ENCODE measurements around the gene THSD7A.

Gene THSD7A, protein sequence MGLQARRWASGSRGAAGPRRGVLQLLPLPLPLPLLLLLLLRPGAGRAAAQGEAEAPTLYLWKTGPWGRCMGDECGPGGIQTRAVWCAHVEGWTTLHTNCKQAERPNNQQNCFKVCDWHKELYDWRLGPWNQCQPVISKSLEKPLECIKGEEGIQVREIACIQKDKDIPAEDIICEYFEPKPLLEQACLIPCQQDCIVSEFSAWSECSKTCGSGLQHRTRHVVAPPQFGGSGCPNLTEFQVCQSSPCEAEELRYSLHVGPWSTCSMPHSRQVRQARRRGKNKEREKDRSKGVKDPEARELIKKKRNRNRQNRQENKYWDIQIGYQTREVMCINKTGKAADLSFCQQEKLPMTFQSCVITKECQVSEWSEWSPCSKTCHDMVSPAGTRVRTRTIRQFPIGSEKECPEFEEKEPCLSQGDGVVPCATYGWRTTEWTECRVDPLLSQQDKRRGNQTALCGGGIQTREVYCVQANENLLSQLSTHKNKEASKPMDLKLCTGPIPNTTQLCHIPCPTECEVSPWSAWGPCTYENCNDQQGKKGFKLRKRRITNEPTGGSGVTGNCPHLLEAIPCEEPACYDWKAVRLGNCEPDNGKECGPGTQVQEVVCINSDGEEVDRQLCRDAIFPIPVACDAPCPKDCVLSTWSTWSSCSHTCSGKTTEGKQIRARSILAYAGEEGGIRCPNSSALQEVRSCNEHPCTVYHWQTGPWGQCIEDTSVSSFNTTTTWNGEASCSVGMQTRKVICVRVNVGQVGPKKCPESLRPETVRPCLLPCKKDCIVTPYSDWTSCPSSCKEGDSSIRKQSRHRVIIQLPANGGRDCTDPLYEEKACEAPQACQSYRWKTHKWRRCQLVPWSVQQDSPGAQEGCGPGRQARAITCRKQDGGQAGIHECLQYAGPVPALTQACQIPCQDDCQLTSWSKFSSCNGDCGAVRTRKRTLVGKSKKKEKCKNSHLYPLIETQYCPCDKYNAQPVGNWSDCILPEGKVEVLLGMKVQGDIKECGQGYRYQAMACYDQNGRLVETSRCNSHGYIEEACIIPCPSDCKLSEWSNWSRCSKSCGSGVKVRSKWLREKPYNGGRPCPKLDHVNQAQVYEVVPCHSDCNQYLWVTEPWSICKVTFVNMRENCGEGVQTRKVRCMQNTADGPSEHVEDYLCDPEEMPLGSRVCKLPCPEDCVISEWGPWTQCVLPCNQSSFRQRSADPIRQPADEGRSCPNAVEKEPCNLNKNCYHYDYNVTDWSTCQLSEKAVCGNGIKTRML (N-terminal part only)

DNA sequence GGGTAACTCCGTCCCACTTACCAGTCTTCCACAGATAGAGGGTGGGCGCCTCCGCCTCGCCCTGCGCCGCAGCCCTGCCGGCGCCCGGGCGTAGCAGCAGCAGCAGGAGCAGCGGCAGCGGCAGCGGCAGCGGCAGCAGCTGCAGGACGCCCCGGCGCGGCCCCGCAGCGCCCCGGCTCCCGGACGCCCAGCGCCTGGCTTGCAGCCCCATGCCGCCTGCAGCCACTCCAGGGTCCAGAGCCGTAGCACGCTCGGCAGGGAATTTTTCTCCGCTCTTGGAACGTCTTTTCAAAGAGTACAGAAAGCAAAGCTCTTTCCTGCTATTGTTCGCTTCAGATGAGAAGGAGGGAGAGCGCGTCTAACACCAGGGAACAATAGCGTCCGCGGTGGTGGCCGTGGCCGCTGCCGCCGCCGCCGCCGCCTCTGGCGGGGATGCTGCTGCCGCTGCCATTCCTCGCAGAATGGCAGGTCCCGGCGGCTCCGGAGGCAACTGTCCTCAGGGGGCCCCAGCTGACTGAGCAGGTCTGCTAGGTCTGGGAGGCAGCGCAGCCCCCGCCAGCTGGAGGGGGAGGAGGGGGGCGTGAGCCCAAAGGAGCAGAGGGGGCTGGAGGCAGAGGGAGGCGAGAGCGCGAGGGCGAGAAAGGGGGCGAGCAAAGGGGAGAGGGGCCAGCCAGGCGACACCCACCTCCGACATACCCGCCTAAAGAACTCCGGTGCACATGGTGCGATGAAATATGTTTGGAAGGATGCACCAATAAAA lies at the start of gene THSD7A:
Gene THSD7A, minus strand, starts transcription at position 463 of the 760 bp plus-strand sequence. Its CDS starts 252 bp downstream, at position 211.
- Histone ChIP-seq H3K9me3 (ENCODE audit: control insufficient read depth, low read length) (no peaks in the 10 kb centered on the region), H3K36me3 (ENCODE audit: control insufficient read depth, insufficient read depth, low read length, severe bottlenecking) (no peaks in the 10 kb centered on the region), H3K9ac (ENCODE audit: low read length) (peak within 1 kb of the TSS; percentile 47), H3K27me3 (replicated peaks; ENCODE audit: control insufficient read depth, insufficient read depth, low read length) (no peaks in the 10 kb centered on the region), H3K4me3 (ENCODE audit: low read length) (peak within 1 kb of the TSS; percentile 86), H3K4me1 (ENCODE audit: control insufficient read depth, insufficient read depth, low read length) (peaks cover 4% of the 10 kb centered on the region)
- DNase-seq (ENCODE audit: low read depth): peak; percentile 59

DNA sequence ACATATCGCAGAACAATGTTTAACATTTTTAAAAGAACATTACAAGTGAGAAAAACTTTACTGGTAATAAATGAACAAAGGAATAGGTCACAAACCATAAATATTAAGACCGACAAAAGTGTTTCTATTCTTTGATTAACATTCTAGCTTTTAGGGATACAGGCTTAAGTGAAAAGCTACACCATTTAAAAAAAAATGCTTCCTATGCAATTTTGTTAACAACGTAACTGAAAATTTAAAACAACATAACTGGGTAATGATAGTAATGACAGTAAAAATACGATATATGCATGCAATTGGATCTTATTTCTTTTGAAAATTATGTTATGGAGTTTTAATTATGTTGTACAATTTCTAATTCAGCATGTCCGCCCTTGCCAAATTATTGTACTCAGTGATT lies 49.7 kb upstream of the THSD7A start:
- DNase-seq (ENCODE audit: low read depth): no peak
- Histone ChIP-seq H3K9me3 (ENCODE audit: control insufficient read depth, low read length) (no peaks in the 10 kb centered on the region), H3K9ac (ENCODE audit: low read length) (no peak overlapping the region), H3K4me3 (ENCODE audit: low read length) (no peak overlapping the region), H3K36me3 (ENCODE audit: control insufficient read depth, insufficient read depth, low read length, severe bottlenecking) (no peaks in the 10 kb centered on the region), H3K4me1 (ENCODE audit: control insufficient read depth, insufficient read depth, low read length) (no peaks in the 10 kb centered on the region), H3K27me3 (replicated peaks; ENCODE audit: control insufficient read depth, insufficient read depth, low read length) (no peaks in the 10 kb centered on the region)

DNA sequence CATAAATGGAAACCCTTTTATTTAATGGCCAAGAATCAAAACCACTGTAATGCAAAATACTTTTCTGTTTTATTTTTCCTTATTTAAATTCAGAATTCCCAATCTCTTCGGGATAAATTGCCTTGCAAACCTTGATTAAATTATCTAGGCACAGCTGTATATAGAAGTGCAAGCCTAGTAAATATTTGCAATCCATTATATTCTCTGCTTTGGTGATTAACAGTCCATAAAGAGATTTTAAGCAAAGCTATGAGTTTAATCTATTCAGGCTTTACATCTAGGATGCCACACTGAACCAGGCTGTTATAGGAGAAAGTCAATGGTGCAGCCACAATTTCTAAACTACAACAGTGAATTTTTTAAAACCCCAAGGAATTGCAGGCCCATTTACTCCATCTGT lies 43.6 kb upstream of the THSD7A start:
- no peaks in the 10 kb centered on the region for H3K27me3 ChIP-seq (replicated peaks; ENCODE audit: control insufficient read depth, insufficient read depth, low read length)
- no peaks in the 10 kb centered on the region for H3K4me1 ChIP-seq (ENCODE audit: control insufficient read depth, insufficient read depth, low read length)
- no peaks in the 10 kb centered on the region for H3K36me3 ChIP-seq (ENCODE audit: control insufficient read depth, insufficient read depth, low read length, severe bottlenecking)
- no peak overlapping the region for H3K4me3 ChIP-seq (ENCODE audit: low read length)
- DNase-seq (ENCODE audit: low read depth): no peak
- no peaks in the 10 kb centered on the region for H3K9me3 ChIP-seq (ENCODE audit: control insufficient read depth, low read length)
- no peak overlapping the region for H3K9ac ChIP-seq (ENCODE audit: low read length)

DNA sequence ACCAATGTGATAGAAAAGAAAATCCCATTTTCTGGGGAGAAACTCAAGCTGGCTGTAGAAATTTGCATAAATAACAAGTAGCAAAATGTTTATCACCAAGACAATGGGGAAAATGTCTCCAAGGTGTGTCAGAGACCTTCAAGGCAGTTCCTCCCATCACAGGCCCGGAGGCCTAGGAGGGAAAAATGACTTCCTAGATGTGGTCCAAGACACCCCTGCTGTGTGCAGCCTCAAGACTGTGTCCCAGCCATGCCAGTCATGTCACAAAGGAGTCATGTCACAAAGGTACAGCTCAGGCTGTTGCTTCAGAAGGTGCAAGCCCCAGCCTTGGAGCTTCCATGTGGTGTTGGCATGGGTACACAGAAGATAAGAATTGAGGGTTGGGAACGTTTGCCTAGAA lies 33.7 kb upstream of the THSD7A start:
- H3K4me1 ChIP-seq (ENCODE audit: control insufficient read depth, insufficient read depth, low read length): no peaks in the 10 kb centered on the region
- no peak overlapping the region for H3K4me3 ChIP-seq (ENCODE audit: low read length)
- peaks cover 15% of the 10 kb centered on the region for H3K9me3 ChIP-seq (ENCODE audit: control insufficient read depth, low read length)
- H3K9ac ChIP-seq (ENCODE audit: low read length): no peak overlapping the region
- no peak for DNase-seq (ENCODE audit: low read depth)
- H3K36me3 ChIP-seq (ENCODE audit: control insufficient read depth, insufficient read depth, low read length, severe bottlenecking): no peaks in the 10 kb centered on the region
- no peaks in the 10 kb centered on the region for H3K27me3 ChIP-seq (replicated peaks; ENCODE audit: control insufficient read depth, insufficient read depth, low read length)

DNA sequence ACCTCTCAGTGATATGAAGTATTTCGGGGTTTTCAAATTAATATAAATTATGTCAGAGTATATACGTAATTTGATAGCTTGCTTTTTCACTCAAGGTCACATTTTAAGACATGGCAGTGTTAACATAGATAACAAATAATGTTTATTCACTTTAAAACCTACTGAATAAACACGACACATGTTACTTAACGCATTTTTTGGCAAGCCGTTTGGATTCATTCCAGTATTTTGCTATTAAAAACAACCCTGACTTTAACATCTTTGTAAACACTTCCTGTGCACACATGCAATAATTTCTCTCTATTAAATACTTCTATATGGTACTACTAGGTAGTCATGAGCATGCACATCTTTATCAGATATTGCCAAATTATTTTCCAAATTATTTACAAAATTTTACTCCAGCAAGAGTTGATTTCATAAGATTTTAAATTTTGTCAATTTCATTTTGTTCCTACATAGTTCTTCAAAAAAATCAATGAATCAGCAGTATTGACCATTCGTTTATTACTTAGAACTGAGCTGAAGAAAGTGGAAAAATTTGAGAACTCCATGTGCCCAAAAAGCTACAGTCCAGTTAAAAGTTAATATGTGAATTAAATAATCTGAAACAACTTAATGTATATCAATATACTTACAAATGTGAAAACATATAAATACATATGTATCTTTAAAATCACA lies 26.8 kb upstream of the THSD7A start:
- Histone ChIP-seq H3K36me3 (ENCODE audit: control insufficient read depth, insufficient read depth, low read length, severe bottlenecking) (no peaks in the 10 kb centered on the region), H3K9me3 (ENCODE audit: control insufficient read depth, low read length) (no peaks in the 10 kb centered on the region)

DNA sequence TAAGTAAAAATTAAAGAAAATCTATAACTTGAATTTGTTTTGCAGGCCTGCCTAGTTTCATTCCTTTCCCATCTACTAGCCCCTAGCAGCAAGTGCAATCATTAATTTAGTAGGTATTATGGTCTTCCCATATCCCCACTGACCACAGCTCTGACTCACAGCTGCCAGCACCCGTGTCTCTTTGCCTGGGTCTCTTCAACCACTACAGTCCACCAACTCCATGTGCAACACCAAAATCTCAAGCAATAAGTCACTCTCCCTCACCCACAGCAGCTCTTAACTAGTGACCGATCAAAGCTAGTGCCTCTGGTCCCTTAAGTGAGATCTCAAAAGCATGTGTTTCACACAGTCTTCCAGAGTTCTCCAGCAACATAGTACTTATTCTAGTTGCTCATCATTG lies 26.0 kb upstream of the THSD7A start:
- no peak overlapping the region for H3K4me3 ChIP-seq (ENCODE audit: low read length)
- no peaks in the 10 kb centered on the region for H3K27me3 ChIP-seq (replicated peaks; ENCODE audit: control insufficient read depth, insufficient read depth, low read length)

More for the DNA sequence above, 26.8 kb upstream of the THSD7A start:
- Histone ChIP-seq H3K4me1 (ENCODE audit: control insufficient read depth, insufficient read depth, low read length) (no peaks in the 10 kb centered on the region), H3K9ac (ENCODE audit: low read length) (no peak overlapping the region), H3K4me3 (ENCODE audit: low read length) (no peak overlapping the region), H3K27me3 (replicated peaks; ENCODE audit: control insufficient read depth, insufficient read depth, low read length) (no peaks in the 10 kb centered on the region)
- no peak for DNase-seq (ENCODE audit: low read depth)

DNA sequence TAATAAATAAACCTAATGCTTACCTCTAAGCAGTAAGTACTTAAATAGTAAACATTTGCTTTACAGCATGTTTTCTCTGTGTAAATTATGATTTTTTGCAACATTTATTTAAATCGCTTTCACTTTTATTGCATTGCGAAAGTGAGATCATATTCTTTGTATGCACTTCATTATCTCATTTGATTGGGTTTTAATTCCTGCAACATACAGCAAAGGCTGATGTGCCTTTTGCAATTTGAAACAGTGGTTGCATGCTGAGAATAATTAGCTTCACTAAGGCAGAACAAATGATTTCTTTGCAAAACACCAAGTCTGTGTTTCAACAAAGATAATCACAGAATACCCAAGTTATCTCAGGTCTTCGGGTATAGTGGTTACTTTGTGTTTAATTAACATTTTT lies 16.3 kb upstream of the THSD7A start:
- H3K9me3 ChIP-seq (ENCODE audit: control insufficient read depth, low read length): peaks cover 3% of the 10 kb centered on the region
- no peak overlapping the region for H3K4me3 ChIP-seq (ENCODE audit: low read length)
- peaks cover 26% of the 10 kb centered on the region for H3K4me1 ChIP-seq (ENCODE audit: control insufficient read depth, insufficient read depth, low read length)
- DNase-seq (ENCODE audit: low read depth): no peak
- no peaks in the 10 kb centered on the region for H3K27me3 ChIP-seq (replicated peaks; ENCODE audit: control insufficient read depth, insufficient read depth, low read length)
- no peaks in the 10 kb centered on the region for H3K36me3 ChIP-seq (ENCODE audit: control insufficient read depth, insufficient read depth, low read length, severe bottlenecking)
- no peak overlapping the region for H3K9ac ChIP-seq (ENCODE audit: low read length)

More for the DNA sequence above, 26.0 kb upstream of the THSD7A start:
- no peaks in the 10 kb centered on the region for H3K4me1 ChIP-seq (ENCODE audit: control insufficient read depth, insufficient read depth, low read length)
- no peaks in the 10 kb centered on the region for H3K9me3 ChIP-seq (ENCODE audit: control insufficient read depth, low read length)
- no peaks in the 10 kb centered on the region for H3K36me3 ChIP-seq (ENCODE audit: control insufficient read depth, insufficient read depth, low read length, severe bottlenecking)
- H3K9ac ChIP-seq (ENCODE audit: low read length): no peak overlapping the region
- DNase-seq (ENCODE audit: low read depth): no peak

DNA sequence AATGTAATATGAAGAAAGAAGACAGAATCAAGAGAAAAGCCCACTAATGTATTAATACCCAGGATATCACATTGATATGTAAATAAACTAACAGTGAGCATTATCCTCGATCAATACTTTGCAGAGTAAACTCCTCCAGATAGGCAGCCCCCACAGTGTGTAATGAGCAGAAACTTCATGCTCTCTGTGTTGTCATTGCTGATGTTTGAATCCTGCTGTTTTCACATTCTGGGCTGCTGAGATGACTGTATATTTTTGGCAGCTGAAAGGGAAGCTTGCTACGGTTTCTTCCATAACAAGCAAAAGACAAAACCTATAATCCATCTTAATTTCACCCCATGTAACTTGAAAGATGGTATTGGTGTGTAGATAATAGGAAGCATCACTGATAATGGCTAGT lies 15.3 kb upstream of the THSD7A start:
- DNase-seq (ENCODE audit: low read depth): no peak
- Histone ChIP-seq H3K4me3 (ENCODE audit: low read length) (peak overlapping the region; percentile 72), H3K36me3 (ENCODE audit: control insufficient read depth, insufficient read depth, low read length, severe bottlenecking) (no peaks in the 10 kb centered on the region), H3K9ac (ENCODE audit: low read length) (peak overlapping the region; percentile 37), H3K9me3 (ENCODE audit: control insufficient read depth, low read length) (peaks cover 3% of the 10 kb centered on the region), H3K4me1 (ENCODE audit: control insufficient read depth, insufficient read depth, low read length) (peaks cover 26% of the 10 kb centered on the region), H3K27me3 (replicated peaks; ENCODE audit: control insufficient read depth, insufficient read depth, low read length) (no peaks in the 10 kb centered on the region)

DNA sequence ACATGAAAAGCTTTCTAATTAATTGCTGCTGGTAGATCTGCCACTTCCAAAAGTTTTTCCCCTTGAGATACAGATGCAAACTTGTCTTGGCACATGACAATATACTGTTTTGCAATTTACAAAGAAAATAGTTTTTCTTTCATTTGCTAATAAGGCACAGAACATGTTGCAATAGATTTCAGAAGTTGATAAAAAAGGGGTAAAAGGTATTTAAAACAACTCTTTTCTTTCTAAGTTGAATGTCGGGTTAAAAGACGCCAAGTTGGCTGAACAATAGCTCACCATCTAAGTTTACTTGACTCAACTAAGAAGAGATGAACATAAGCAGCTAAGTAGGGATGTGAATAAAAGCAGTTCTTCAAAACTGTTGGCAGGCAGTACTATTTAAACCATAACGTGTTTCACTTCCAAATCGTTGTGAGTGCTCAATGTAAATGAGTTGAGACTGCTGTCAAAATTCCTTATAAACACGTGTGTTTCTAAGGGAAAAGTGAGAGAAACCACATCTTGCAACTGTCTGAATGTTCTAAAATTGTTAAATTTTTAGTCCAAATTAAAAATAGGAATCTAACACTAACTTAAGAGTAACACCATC lies 14.5 kb upstream of the THSD7A start:
- peak overlapping the region; percentile 72 for H3K4me3 ChIP-seq (ENCODE audit: low read length)
- peak overlapping the region; percentile 55 for H3K9ac ChIP-seq (ENCODE audit: low read length)
- no peaks in the 10 kb centered on the region for H3K9me3 ChIP-seq (ENCODE audit: control insufficient read depth, low read length)
- H3K27me3 ChIP-seq (replicated peaks; ENCODE audit: control insufficient read depth, insufficient read depth, low read length): no peaks in the 10 kb centered on the region
- no peaks in the 10 kb centered on the region for H3K36me3 ChIP-seq (ENCODE audit: control insufficient read depth, insufficient read depth, low read length, severe bottlenecking)
- H3K4me1 ChIP-seq (ENCODE audit: control insufficient read depth, insufficient read depth, low read length): peaks cover 26% of the 10 kb centered on the region
- peak; percentile 16 for DNase-seq (ENCODE audit: low read depth)
